A549 (cell line): ENCODE measurements around the gene MRPL44. TPM values are rescaled to one million over a fixed set of nuclear protein-coding genes. Genes with fewer than 3 reads are reported as not detected.
A peak's percentile ranks its signal among the peaks of the same experiment; 100 is the strongest.

Experiments
- ATAC-seq, 2 experiments: fragments of 200-7000 bp in 1 of 2; fragments of >200 bp in 1 of 2; cut with Nextera tagmentation in 1 of 2; cut with Tn5 transposase in 1 of 2; 3 replicates each; pipeline versions ENCODE4 v1.8.0 to v1.9.1; 2018 to 2020; ENCODE audit warnings: mild to moderate bottlenecking in 1 of 2, moderate library complexity in 1 of 2
- CTCF ChIA-PET: fragments of 300-600 bp; sonication (Branson Sonifier 250); formaldehyde crosslinking; extraction: SDS; loops from one replicate; lab custom pipeline; 2021; ENCODE audit warnings: antibody characterized with exemption, inconsistent platforms; lab: Yijun Ruan, JAX
- POLR2A ChIA-PET: fragments of 350-600 bp; formaldehyde crosslinking; extraction: SDS; loops from one replicate; lab custom pipeline; 2021; ENCODE audit warnings: antibody characterized with exemption, inconsistent platforms; lab: Yijun Ruan, JAX
- DNase-seq, 2 experiments: peaks; one replicate each; pipeline versions ENCODE4 v3.0.0 to v3.0.0-alpha.2; 2011 to 2016; ENCODE audit warnings: low read depth in 1 of 2, low spot score in 1 of 2
- FAIRE-seq: peaks from 2 replicates; lab custom pipeline; 2011; peaks lifted over from hg19 to GRCh38; lab: Jason Lieb, UNC
- H3K27ac ChIP-seq, 2 experiments: fragments of >200 bp; sonication (Bioruptor Twin); formaldehyde crosslinking; 3 replicates each; pipeline ENCODE4 v1.5.1; 2016 to 2017
- H3K4me1 ChIP-seq: fragments of >200 bp; sonication (Bioruptor Twin); formaldehyde crosslinking; 3 replicates; pipeline ENCODE4 v1.6.1; 2016
- H3K4me2 ChIP-seq: fragments of >200 bp; sonication (Bioruptor Twin); formaldehyde crosslinking; 3 replicates; pipeline ENCODE4 v1.6.1; 2016
- H3K4me3 ChIP-seq: fragments of >200 bp; sonication (Bioruptor Twin); formaldehyde crosslinking; 3 replicates; pipeline ENCODE4 v1.5.1; 2016
- H3K9me3 ChIP-seq: fragments of >200 bp; sonication (Bioruptor Twin); formaldehyde crosslinking; 3 replicates; pipeline ENCODE4 v1.6.1; 2016
- BHLHE40 ChIP-seq: IDR thresholded peaks from 2 replicates; pipeline ENCODE4 v1.6.1; 2012; ENCODE audit warnings: low read depth, low read length, inconsistent platforms
- CEBPB ChIP-seq, 2 experiments: fragments of >200 bp in 1 of 2; sonication (Bioruptor Twin) in 1 of 2; formaldehyde crosslinking in 1 of 2; IDR thresholded peaks; 2 replicates each; pipeline ENCODE4 v1.6.1; 2012 to 2016
- CHD2 ChIP-seq: fragments of 150-350 bp; IDR thresholded peaks from 2 replicates; pipeline ENCODE4 v1.6.1; 2014; ENCODE audit warnings: low read length; ENCODE audit not compliant: partially characterized antibody
- EHMT2 ChIP-seq: fragments of 200-600 bp; sonication (generic); IDR thresholded peaks from 2 replicates; pipeline ENCODE4 v1.6.1; 2016; ENCODE audit warnings: antibody characterized with exemption, low read depth, mild to moderate bottlenecking, moderate library complexity
- EP300 ChIP-seq, 2 experiments: fragments of >200 bp; sonication (Bioruptor Twin); formaldehyde crosslinking; IDR thresholded peaks; 2 replicates in 1 of 2; 3 replicates in 1 of 2; pipeline ENCODE4 v1.6.1; 2016 to 2017
- FOSB ChIP-seq: fragments of 250-450 bp; sonication (Bioruptor Pico); IDR thresholded peaks from 2 replicates; pipeline ENCODE4 v1.5.0; 2020; ENCODE audit warnings: mild to moderate bottlenecking, moderate library complexity
- HOXA7 ChIP-seq: fragments of 250-450 bp; sonication (Bioruptor Pico); IDR thresholded peaks from 2 replicates; pipeline ENCODE4 v1.5.0; 2020; ENCODE audit warnings: mild to moderate bottlenecking, moderate library complexity
- HOXB13 ChIP-seq: fragments of 250-450 bp; sonication (Bioruptor Pico); IDR thresholded peaks from 2 replicates; pipeline ENCODE4 v1.5.0; 2020; ENCODE audit warnings: low read depth, mild to moderate bottlenecking, moderate library complexity
- JUN ChIP-seq, 2 experiments: fragments of >200 bp; sonication (Bioruptor Twin); formaldehyde crosslinking; IDR thresholded peaks; 2 replicates in 1 of 2; 3 replicates in 1 of 2; pipeline ENCODE4 v1.6.1; 2016 to 2017
- KDM5A ChIP-seq: fragments of 200-600 bp; sonication (generic); IDR thresholded peaks from 2 replicates; pipeline ENCODE4 v1.6.1; 2016; ENCODE audit warnings: antibody characterized with exemption, mild to moderate bottlenecking
- NPAS2 ChIP-seq: fragments of 250-450 bp; sonication (Bioruptor Pico); IDR thresholded peaks from 2 replicates; pipeline ENCODE4 v1.8.0; 2022; ENCODE audit warnings: mild to moderate bottlenecking, moderate library complexity, borderline replicate concordance
- POLR2A ChIP-seq: IDR thresholded peaks from 2 replicates; pipeline ENCODE4 v1.6.1; 2012; ENCODE audit warnings: mild to moderate bottlenecking, low read length
- POLR2AphosphoS2 ChIP-seq: conservative IDR thresholded peaks from 2 replicates; pipeline ENCODE4 v1.6.1; 2012; ENCODE audit warnings: low read length, improper control_type of control experiment, inconsistent platforms
- RAD21 ChIP-seq, 2 experiments: fragments of >200 bp in 1 of 2; sonication (Bioruptor Twin) in 1 of 2; formaldehyde crosslinking in 1 of 2; IDR thresholded peaks in 1 of 2; conservative IDR thresholded peaks in 1 of 2; 2 replicates in 1 of 2; 3 replicates in 1 of 2; pipeline ENCODE4 v1.6.1; 2012 to 2018; ENCODE audit warnings: inconsistent platforms in 1 of 2
- RARB ChIP-seq: fragments of 250-450 bp; sonication (Bioruptor Pico); IDR thresholded peaks from 2 replicates; pipeline ENCODE4 v1.8.0; 2021; ENCODE audit warnings: mild to moderate bottlenecking, moderate library complexity
- RNF2 ChIP-seq: fragments of 200-600 bp; sonication (generic); IDR thresholded peaks from 2 replicates; pipeline ENCODE4 v1.6.1; 2016; ENCODE audit warnings: low read depth, mild to moderate bottlenecking, antibody characterized with exemption, moderate library complexity, borderline replicate concordance
- SMC3 ChIP-seq: fragments of >200 bp; sonication (Bioruptor Twin); formaldehyde crosslinking; IDR thresholded peaks from 3 replicates; pipeline ENCODE4 v1.6.1; 2018; ENCODE audit warnings: inconsistent platforms
- ZSCAN20 ChIP-seq: fragments of 250-450 bp; sonication (Bioruptor Pico); IDR thresholded peaks from 2 replicates; pipeline ENCODE4 v1.8.0; 2022; ENCODE audit warnings: mild to moderate bottlenecking, moderate library complexity
- WGBS: methylation state at CpG from one replicate; pipeline ENCODE4 v1.1.6; 2017; ENCODE audit errors: missing lambda C conversion rate; 5-methylcytosine and 5-hydroxymethylcytosine counted together
- polyA plus RNA-seq, 4 experiments: library from polyadenylated mRNA; depleted of rRNA in 3 of 4; stranded (reverse); fragments of >200 nt; fragmentation: RNase III in 1 of 4; extraction: RNeasy Plus Mini Kit Qiagen cat#74134 plus additional on column Dnase treatment in 1 of 4; gene quantifications; 2 replicates in 3 of 4; 3 replicates in 1 of 4; pipeline ENCODE4 v1.2.3, GENCODE V29; 2011 to 2017
- TF ChIP-seq, protein P1 (sequence below): fragments of 250-450 bp; sonication (Bioruptor Pico); IDR thresholded peaks from 2 replicates; pipeline ENCODE4 v1.5.0; 2021; ENCODE audit warnings: mild to moderate bottlenecking, moderate library complexity, borderline replicate concordance
- TF ChIP-seq, protein P2 (sequence below): fragments of >200 bp; sonication (Bioruptor Twin); formaldehyde crosslinking; IDR thresholded peaks from 3 replicates; pipeline ENCODE4 v1.6.1; 2016
- TF ChIP-seq, protein P3 (sequence below): fragments of 250-450 bp; sonication (Bioruptor Pico); IDR thresholded peaks from 2 replicates; pipeline ENCODE4 v1.5.0; 2020; ENCODE audit warnings: low read depth, mild to moderate bottlenecking, moderate library complexity
- TF ChIP-seq, protein P4 (sequence below): IDR thresholded peaks from 2 replicates; pipeline ENCODE4 v1.6.1; 2012
- TF ChIP-seq, protein P5 (sequence below): fragments of >200 bp; sonication (Bioruptor Twin); formaldehyde crosslinking; IDR thresholded peaks from 3 replicates; pipeline ENCODE4 v1.5.1; 2016

MRPL44 gene
- polyA plus RNA-seq, 2 of the 4 experiments (the other 2 are of a cell fraction): 39.0 to 39.2 TPM

DNA sequence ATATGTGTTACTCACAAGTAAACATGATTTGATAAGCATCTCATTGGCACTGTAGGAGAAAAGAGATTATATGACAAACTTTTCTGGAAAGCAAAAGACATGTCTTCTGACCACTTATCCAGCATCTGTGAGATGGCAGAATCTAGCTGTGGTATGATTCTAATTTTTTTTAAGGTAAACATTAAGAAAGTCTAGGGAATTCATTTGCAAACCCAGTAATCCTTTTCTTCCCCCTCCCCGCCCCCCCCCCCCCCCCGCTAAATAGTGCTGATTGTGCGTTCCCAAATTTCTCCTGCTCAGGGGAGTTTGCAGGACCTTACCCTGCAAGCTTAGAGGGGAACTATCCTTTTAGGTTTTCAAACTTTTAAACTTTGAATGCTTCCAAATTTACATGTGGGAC lies 12.1 kb downstream of the MRPL44 start:
- 0% methylated on average over 1 of the region's 3 CpGs for WGBS
- H3K4me3 ChIP-seq: no peak overlapping the region
- no peak overlapping the region for H3K4me2 ChIP-seq
- ATAC-seq (no peak), DNase-seq (no peak), FAIRE-seq (no peak)
- ChIA-PET POLR2A (no interaction called here), CTCF (interaction anchor here (0.9 to 8.6 kb wide), 29 partner anchors 8 to 997 kb away, joined by 3 to 148 read pairs (median 7); partner anchors contain the start of gene MRPL44)
- H3K4me1 ChIP-seq: no peaks in the 10 kb centered on the region
- H3K9me3 ChIP-seq: no peaks in the 10 kb centered on the region
- H3K27ac ChIP-seq: no peak overlapping the region
- no peak for TF ChIP-seq ZSCAN20 (CRISPR knock-in tag)
- no peak for TF ChIP-seq HOXB13
- no peak for TF ChIP-seq FOSB (CRISPR knock-in tag)
- TF ChIP-seq, protein P1, sequence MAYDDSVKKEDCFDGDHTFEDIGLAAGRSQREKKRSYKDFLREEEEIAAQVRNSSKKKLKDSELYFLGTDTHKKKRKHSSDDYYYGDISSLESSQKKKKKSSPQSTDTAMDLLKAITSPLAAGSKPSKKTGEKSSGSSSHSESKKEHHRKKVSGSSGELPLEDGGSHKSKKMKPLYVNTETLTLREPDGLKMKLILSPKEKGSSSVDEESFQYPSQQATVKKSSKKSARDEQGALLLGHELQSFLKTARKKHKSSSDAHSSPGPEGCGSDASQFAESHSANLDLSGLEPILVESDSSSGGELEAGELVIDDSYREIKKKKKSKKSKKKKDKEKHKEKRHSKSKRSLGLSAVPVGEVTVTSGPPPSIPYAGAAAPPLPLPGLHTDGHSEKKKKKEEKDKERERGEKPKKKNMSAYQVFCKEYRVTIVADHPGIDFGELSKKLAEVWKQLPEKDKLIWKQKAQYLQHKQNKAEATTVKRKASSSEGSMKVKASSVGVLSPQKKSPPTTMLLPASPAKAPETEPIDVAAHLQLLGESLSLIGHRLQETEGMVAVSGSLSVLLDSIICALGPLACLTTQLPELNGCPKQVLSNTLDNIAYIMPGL (CRISPR knock-in tag): no peak

DNA sequence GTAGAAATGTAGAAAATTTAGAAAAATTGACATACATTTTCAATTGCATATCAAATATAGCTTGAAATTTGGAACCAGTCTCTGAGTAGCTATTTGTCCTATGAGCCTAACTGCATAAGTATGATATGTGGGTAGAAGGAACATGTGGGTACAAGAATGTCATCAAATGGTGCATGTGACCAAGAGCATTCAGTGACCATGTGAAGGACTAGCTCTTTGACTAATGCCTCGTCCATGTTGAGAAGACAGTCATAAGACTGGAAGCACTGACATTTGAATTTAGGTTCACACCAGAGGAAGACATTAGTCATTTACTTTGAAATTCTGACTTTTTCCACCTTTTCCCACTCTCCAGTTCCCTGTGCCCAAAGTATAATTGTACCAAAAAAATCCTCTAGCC lies 12.6 kb downstream of the MRPL44 start:
- ATAC-seq (peak in 1 of 2 experiments; percentile 46; a peak in 3 of 6 replicates), FAIRE-seq (no peak), DNase-seq (no peak)
- 86% methylated on average over 1 of the region's 1 CpG for WGBS
- Histone ChIP-seq H3K4me3 (no peak overlapping the region), H3K9me3 (no peaks in the 10 kb centered on the region), H3K4me1 (no peaks in the 10 kb centered on the region), H3K27ac (no peak overlapping the region), H3K4me2 (no peak overlapping the region)
- CTCF ChIA-PET: interaction anchor here (0.7 to 8.6 kb wide), 50 partner anchors 9 to 998 kb away, joined by 3 to 148 read pairs (median 5); partner anchors contain the start of gene MRPL44
- TF ChIP-seq, protein P2, sequence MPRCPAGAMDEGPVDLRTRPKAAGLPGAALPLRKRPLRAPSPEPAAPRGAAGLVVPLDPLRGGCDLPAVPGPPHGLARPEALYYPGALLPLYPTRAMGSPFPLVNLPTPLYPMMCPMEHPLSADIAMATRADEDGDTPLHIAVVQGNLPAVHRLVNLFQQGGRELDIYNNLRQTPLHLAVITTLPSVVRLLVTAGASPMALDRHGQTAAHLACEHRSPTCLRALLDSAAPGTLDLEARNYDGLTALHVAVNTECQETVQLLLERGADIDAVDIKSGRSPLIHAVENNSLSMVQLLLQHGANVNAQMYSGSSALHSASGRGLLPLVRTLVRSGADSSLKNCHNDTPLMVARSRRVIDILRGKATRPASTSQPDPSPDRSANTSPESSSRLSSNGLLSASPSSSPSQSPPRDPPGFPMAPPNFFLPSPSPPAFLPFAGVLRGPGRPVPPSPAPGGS: no peak
- TF ChIP-seq BHLHE40 (no peak), ZSCAN20 (CRISPR knock-in tag) (no peak), HOXA7 (CRISPR knock-in tag) (no peak), POLR2AphosphoS2 (no peak), CHD2 (no peak), RNF2 (no peak), FOSB (CRISPR knock-in tag) (no peak), EHMT2 (no peak), KDM5A (no peak), POLR2A (no peak), SMC3 (no peak), NPAS2 (CRISPR knock-in tag) (no peak)
- TF ChIP-seq, protein P3, sequence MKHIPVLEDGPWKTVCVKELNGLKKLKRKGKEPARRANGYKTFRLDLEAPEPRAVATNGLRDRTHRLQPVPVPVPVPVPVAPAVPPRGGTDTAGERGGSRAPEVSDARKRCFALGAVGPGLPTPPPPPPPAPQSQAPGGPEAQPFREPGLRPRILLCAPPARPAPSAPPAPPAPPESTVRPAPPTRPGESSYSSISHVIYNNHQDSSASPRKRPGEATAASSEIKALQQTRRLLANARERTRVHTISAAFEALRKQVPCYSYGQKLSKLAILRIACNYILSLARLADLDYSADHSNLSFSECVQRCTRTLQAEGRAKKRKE (CRISPR knock-in tag): no peak
- POLR2A ChIA-PET: interaction anchor here (1.4 kb wide), 1 partner anchor 315 kb away, joined by 4 read pairs; no protein-coding TSS in a partner anchor

DNA sequence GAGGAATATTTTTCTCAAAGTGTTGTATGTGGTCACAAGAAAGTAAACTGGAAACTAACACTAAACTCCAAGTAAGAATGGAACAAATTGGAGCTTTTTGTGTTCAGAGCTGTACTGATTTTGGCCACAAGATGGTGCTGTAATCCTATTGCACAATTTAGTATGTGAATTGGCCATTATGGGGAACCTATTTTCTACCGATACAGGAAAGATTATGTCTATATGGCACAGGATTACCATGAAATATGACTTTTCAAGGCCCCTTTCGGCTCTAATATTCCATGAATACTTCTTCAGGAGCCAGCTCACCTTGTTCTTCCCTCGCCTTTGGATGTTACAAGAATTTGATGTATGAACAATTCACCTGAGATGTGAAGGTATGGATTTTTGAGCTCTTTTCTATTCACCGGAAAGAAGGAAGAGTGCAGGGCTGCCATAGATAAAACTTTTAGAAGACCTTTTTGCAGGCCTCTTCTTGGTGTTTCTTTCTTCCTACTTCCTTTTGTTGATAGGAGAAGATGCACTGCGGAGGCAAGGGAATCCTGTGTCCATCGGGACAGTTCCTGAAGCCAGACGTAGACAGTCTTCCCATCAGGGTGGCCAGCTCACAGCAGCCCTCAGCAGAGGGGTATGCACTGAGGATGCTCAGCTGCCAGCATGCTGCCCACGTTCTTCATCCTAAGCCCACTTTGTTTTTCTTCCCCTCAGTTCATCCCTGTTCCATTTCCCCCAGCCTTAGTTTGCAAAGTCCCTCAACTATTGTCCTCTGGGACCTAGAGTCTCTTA lies 13.3 kb downstream of the MRPL44 start:
- CTCF ChIA-PET: interaction anchor here (0.7 to 8.6 kb wide), 58 partner anchors 9 to 999 kb away, joined by 3 to 148 read pairs (median 4); partner anchors contain the start of gene MRPL44
- 65% methylated on average over 8 of the region's 8 CpGs for WGBS
- Histone ChIP-seq H3K27ac (no peak overlapping the region), H3K4me3 (no peak overlapping the region), H3K9me3 (no peaks in the 10 kb centered on the region), H3K4me2 (no peak overlapping the region), H3K4me1 (no peaks in the 10 kb centered on the region)
- ATAC-seq: peak; percentile 74 to 83; a peak in 5 of 6 replicates
- peak; percentile 18 for FAIRE-seq
- TF ChIP-seq JUN (IDR thresholded peaks at IDR 0.05): no peak
- TF ChIP-seq SMC3: peak; percentile 95
- TF ChIP-seq RARB (CRISPR knock-in tag): no peak
- TF ChIP-seq, protein P4, sequence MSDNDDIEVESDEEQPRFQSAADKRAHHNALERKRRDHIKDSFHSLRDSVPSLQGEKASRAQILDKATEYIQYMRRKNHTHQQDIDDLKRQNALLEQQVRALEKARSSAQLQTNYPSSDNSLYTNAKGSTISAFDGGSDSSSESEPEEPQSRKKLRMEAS: no peak
- peak; percentile 82 to 96 for TF ChIP-seq CEBPB (IDR thresholded peaks at IDR 0.05)
- TF ChIP-seq, protein P5, sequence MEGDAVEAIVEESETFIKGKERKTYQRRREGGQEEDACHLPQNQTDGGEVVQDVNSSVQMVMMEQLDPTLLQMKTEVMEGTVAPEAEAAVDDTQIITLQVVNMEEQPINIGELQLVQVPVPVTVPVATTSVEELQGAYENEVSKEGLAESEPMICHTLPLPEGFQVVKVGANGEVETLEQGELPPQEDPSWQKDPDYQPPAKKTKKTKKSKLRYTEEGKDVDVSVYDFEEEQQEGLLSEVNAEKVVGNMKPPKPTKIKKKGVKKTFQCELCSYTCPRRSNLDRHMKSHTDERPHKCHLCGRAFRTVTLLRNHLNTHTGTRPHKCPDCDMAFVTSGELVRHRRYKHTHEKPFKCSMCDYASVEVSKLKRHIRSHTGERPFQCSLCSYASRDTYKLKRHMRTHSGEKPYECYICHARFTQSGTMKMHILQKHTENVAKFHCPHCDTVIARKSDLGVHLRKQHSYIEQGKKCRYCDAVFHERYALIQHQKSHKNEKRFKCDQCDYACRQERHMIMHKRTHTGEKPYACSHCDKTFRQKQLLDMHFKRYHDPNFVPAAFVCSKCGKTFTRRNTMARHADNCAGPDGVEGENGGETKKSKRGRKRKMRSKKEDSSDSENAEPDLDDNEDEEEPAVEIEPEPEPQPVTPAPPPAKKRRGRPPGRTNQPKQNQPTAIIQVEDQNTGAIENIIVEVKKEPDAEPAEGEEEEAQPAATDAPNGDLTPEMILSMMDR: peak; percentile 96
- no peak for TF ChIP-seq FOSB (CRISPR knock-in tag)
- TF ChIP-seq EP300 (IDR thresholded peaks at IDR 0.05): no peak
- TF ChIP-seq RAD21 (conservative IDR thresholded peaks at IDR 0.05 in 1 of 2, IDR thresholded peaks at IDR 0.05 in 1 of 2): peak; percentile 93 to 96
- peak in 1 of 2 experiments; percentile 64 for DNase-seq
- POLR2A ChIA-PET: interaction anchor here (0.5 to 1.4 kb wide), 2 partner anchors 314 to 1046 kb away, joined by 4 read pairs; no protein-coding TSS in a partner anchor
